Subcutaneous adipose tissue (tissue), 4 donors: ENCODE data around the gene KLHL21. TPM values are rescaled to one million over a fixed set of nuclear protein-coding genes. Genes with fewer than 3 reads are reported as not detected.

Experiments used
- CTCF ChIP-seq: fragments of 450-650 bp; IDR thresholded peaks from one replicate; pipeline ENCODE4 v1.5.1; 2016; ENCODE audit warnings: low read depth, mild to moderate bottlenecking, control low read depth, antibody characterized with exemption, moderate library complexity
- total RNA-seq, 4 donors: library from RNA; depleted of rRNA; stranded (reverse); fragments of >200 nt; gene quantifications; one replicate each; pipeline ENCODE4 v1.1.0, GENCODE V29; 2016

KLHL21 gene
- total RNA-seq, 4 donors from 2014 or later = 21.2 to 123 (median 47.2) TPM

GRCh38 chr1:6612641-6613360 lies 10.1 kb upstream of the KLHL21 start:
- TF ChIP-seq CTCF = no peak

GRCh38 chr1:6603915-6604558 lies 1.4 kb upstream of the KLHL21 start:
- no peak for TF ChIP-seq CTCF

- TF ChIP-seq CTCF = no peak
Observed at GRCh38 chr1:6603238-6603914, 707 bp upstream of the KLHL21 start.

GRCh38 chr1:6601923-6602668 lies 573 bp downstream of the KLHL21 start:
- TF ChIP-seq CTCF = no peak

- TF ChIP-seq CTCF = no peak
Observed at GRCh38 chr1:6601049-6601922, 1.4 kb downstream of the KLHL21 start.

- TF ChIP-seq CTCF = no peak
Observed at GRCh38 chr1:6600410-6601048, 2.1 kb downstream of the KLHL21 start.
